Stimulated activated CD4-positive, alpha-beta T cell treated with anti-CD3 and anti-CD28 coated beads, Interleukin-4, amount 100 ng/mL, for 24 hours (primary cell): Measurements from ENCODE around the gene GREB1.
A peak's percentile ranks its signal among the peaks of the same experiment; 100 is the strongest.

ENCODE experiments used
- DNase-seq: peaks from one replicate; pipeline ENCODE4 v3.0.0-alpha.2; 2020

The GREB1 gene

GRCh38 chr2:11667866-11668637 is 134.2 kb downstream of the GREB1 start:
- no peak for DNase-seq

DNA sequence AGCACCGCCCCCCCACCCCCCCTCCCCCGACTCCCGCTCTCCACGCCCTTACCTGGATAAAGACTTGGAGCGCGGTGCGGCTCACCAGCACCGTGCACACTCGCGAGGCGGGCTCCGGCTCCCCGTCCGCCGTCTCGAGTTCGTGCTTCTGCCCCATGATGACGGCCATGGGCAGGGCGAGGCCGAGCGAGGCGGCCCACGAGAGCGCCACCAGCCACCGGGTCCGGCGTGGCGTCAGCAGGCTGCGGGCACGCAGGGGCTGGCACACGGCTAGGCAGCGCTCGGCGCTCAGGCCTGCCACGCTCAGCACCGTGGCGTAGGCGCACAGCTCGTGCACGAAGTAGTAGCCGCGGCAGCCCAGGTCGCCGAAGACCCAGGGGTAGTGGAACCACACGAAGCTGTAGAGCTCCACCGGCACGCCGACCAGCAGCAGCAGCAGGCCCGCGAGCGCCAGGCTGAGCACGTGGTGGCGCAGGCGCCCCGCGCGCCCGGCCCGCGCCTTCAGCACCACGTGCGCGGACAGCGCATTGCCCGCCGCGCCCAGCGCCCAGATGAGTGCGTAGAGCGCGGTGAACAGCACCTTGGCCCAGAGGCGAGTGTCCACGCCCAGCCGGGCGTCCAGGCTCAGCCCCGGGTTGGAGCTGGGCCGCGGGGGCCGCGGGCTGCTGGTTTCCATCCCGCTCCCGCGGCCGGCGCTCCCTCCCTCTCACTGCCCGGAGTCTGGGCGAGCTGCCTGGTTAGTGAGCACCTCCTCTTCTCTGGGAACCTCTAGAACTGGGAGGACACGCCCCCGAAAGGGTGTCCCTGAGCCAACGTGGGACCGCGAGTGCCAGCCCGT is 135.8 kb downstream of the GREB1 start, which contains the start of gene NTSR2:
TSS of gene NTSR2 (minus strand) at position 742 of the 838 bp plus-strand sequence. CDS start at position 676, 66 bp downstream.
- DNase-seq = no peak

DNA sequence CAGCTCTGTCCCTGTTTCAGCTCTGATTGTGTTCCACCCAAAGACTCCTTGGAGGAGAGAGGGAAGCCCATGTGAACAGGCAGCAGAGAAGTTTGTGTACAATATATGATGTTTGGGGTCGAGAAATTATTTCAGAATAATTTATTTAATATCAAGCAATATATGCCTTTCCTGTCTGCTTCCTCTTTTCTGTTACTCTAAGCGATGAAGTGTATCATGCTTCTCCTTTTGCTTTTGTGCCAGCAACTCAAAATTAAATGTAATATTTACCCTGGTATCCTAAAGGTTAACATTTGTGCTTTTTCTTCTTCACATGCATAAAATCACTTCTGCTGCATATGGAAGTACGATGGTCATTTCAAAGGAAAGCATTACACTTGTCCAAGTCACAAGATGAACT is 138.6 kb downstream of the GREB1 start:
- DNase-seq = no peak

DNA sequence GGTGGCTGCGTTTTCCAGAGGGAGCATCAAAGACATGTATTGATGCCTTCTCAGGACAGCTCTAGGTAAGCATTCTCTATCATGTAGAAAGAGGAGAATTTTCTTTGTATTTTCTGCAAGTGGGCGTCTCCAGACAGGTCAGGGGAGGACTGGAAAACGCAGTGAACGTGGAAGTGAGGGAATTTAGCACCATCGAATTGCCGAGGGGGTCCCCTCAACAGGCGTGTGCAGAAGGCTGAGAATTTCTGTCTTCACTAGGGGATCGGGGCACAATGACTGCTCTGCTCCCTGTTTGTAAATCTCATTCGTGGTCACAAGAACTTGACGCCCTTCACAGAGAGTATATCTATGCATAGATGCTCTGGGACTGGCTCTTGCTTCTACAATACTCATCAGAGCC is 141.1 kb downstream of the GREB1 start:
- DNase-seq = no peak

- no peak for DNase-seq
Measured at GRCh38 chr2:11675423-11676112, 141.7 kb downstream of the GREB1 start.

GRCh38 chr2:11676640-11677039 is 142.8 kb downstream of the GREB1 start:
- DNase-seq = no peak

- no peak for DNase-seq
Measured at GRCh38 chr2:11677136-11678055, 143.6 kb downstream of the GREB1 start.

DNA sequence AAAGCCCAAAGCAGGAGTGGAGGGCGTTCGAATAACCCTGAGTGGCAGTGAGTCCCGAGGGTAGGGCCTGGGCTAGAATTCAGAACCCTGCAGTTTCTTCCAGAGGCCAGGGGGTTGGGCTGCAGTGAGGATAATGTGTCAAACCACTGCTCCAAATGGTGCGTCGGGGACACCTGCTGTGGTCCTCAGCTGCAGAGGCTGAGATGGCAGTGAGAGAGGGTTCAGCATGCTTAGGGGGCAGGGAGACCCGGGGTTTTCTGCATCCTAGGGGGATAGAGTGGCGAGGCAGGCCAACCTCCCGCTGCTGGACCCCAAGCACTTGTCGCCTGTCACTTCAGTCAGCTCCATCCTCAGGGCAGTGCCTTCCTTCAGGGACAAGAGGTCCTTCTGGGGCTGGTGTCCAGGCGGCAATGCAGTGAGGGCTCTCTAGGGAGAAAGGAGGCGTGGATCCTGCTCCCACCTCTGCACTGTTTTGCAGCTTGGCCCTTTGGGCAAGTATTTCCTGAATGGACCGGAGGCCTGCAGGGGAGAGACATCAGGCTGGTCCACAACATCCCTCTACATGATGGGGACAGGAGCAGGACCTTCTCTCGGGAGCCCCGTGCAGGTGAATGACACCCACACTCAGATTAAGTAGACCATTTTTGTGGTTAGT is 144.6 kb downstream of the GREB1 start:
- DNase-seq = no peak

GRCh38 chr2:11679016-11679415 is 145.2 kb downstream of the GREB1 start:
- no peak for DNase-seq

DNA sequence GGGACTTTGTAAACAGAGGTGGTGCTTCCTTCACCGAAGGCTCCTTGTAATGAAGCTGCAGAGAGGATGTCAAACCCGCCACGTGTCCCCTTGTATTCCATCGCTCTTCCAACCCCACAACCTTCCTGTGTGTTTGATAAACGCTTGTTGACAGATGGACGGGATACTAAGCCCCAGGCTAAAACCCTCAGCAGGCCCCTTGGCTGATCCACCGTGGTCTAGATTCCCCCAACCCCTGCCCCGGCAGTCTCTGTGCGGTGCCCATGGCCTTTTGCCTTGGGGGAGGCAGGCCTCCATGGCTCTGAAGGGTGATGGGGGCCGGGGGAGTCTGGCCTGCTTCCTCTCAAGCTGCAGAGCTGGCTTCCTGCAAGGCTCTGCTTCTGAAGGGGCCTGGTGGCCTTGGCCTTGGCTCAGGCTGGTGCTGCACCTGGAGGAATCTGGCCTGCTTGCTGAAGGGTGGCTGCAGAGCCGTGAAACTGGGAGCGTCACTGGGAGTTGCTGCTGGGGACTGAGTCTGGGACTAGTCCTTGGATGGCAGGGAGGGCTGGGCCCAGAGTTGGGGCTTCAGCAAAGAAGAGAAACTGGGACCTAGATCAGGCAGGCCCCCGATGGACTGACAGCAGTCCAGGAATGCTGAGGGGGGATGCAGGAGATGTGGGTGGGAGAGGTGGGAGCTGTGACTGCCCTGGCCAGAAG is 145.8 kb downstream of the GREB1 start:
- DNase-seq = no peak

- no peak for DNase-seq
Measured at GRCh38 chr2:11680182-11680900, 146.5 kb downstream of the GREB1 start.

GRCh38 chr2:11680901-11681721 is 147.3 kb downstream of the GREB1 start:
- no peak for DNase-seq

DNA sequence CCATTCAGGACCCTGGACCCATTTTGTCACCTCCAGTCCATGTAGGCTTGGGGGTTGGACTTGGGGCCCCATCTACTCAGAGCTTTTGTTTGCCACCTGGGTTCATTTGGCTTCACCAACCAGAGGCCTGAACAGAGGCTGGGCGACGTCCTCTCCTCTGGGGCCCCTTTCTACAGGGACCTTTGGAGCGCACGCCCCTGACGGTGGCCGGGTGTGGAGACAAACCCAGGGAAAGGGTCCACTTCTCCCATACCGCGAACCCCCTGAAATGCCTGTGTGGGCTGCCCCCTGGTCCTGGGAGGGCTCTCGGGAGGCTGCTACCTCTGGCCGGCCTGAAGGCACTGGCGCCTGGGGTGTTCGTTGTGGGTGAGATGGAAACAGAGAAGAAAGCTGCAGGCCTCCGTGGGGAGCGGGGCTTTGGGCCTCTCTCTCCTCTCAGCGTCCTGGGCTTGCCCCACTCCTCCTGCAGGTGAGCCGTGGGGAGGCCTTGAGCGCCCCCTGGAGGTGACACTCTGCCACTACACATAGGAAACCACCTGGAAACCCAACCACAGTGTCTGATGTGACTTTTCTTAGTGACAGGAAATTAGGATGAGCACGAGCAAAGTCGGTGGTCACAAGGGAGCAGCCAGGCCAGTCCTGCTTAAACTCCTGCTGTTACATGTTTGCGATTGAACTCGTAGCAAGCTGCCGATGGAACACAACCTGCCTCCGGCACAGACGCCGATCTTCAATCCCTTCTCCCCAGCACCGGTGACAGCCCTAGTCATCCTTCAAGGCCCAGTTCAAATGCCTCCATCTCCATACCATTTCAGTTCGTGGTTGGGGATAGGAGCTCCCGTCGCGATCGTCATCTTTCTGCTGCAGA is 148.1 kb downstream of the GREB1 start:
- DNase-seq = peak; percentile 58

GRCh38 chr2:11682590-11682915 is 148.7 kb downstream of the GREB1 start:
- no peak for DNase-seq

DNA sequence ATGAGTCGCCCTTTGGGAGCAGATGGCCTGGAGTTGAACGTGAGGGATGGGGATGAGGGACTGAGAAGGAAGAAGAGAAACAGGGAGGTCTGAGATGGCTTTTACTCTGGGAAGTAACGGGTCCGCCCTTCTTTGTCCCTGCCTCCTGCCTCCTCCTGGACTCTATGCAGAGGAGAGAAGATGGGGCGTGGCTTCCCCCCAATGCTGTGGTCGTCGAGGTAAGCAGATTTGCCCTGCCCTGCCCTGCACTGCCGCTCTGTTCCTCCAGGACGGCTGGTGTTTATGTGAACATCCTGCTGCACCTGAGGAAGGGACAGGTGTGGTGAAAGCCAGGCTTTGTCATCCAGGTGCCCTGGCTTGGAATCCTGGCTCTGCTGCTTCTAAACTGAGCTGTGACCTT is 149.6 kb downstream of the GREB1 start:
- DNase-seq = no peak

GRCh38 chr2:11683966-11684365 is 150.1 kb downstream of the GREB1 start:
- DNase-seq = no peak

- no peak for DNase-seq
Measured at GRCh38 chr2:11684894-11685460, 151.1 kb downstream of the GREB1 start.

DNA sequence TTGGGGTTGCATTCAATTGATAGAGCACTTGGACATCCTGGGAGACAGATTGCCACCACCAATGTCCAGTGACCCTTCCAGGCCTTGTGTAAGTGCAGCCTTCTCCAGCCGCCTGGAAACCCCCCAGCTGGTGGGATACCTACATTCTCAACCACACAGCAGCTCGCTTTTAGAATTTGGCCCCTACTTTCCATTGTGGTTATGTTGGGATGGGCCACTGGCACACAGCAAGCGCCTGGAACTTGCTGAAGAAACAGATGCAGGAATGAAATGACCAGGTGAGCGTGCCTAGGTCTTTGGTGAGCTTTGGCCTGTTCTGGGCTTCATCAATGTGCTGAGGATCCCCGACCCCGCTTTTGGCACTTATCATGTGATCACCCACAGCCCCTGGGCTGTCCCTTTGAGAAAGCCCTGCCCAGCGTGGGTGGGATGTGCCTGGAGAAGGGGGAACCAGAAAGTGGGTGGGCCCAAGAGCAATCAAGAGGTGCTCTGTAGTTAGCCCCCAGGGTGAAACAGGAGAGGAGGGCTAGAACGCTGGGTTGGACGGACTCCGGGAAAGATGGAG is 152.1 kb downstream of the GREB1 start:
- no peak for DNase-seq
